Smooth muscle cell (in vitro differentiated cells): ENCODE data around the gene ARHGAP30. TPM values are rescaled to one million over a fixed set of nuclear protein-coding genes. Genes with fewer than 3 reads are reported as not detected.
"Not testable (repeated sequence)": the region's sequence is repeated elsewhere in the genome, so short reads cannot be mapped to it uniquely, and the experiment has no call there.

Experiments
- DNase-seq: peaks from one replicate; lab custom pipeline; 2025; ENCODE audit not compliant: unreplicated experiment; lab: John Stamatoyannopoulos, UW
- H2AFZ ChIP-seq: fragments of 200-600 bp; sonication (generic); 2 replicates; pipeline ENCODE4 v1.6.0; 2016; ENCODE audit warnings: antibody characterized with exemption, low read depth, mild to moderate bottlenecking
- H3F3A ChIP-seq: fragments of 200-600 bp; sonication (generic); 2 replicates; pipeline ENCODE4 v1.6.0; 2017; ENCODE audit warnings: antibody characterized with exemption, low read depth
- H3K27ac ChIP-seq: fragments of 200-600 bp; sonication (generic); 2 replicates; pipeline ENCODE4 v1.5.1; 2016; ENCODE audit warnings: low read depth, mild to moderate bottlenecking
- H3K27me3 ChIP-seq: fragments of 200-600 bp; sonication (generic); 2 replicates; pipeline ENCODE4 v1.6.1; 2016; ENCODE audit warnings: low read depth, mild to moderate bottlenecking
- H3K36me3 ChIP-seq: fragments of 200-600 bp; sonication (generic); 2 replicates; pipeline ENCODE4 v1.5.1; 2016; ENCODE audit warnings: low read depth
- H3K4me1 ChIP-seq: fragments of 200-600 bp; sonication (generic); 2 replicates; pipeline ENCODE4 v1.5.1; 2016; ENCODE audit warnings: low read depth
- H3K4me2 ChIP-seq: fragments of 200-600 bp; sonication (generic); 2 replicates; pipeline ENCODE4 v1.6.0; 2016; ENCODE audit warnings: mild to moderate bottlenecking
- H3K4me3 ChIP-seq: fragments of 200-600 bp; sonication (generic); 2 replicates; pipeline ENCODE4 v1.5.1; 2016; ENCODE audit warnings: mild to moderate bottlenecking
- H3K79me2 ChIP-seq: fragments of 200-600 bp; sonication (generic); 2 replicates; pipeline ENCODE4 v1.6.0; 2016; ENCODE audit warnings: low read depth, mild to moderate bottlenecking
- H3K9ac ChIP-seq: fragments of 200-600 bp; sonication (generic); 2 replicates; pipeline ENCODE4 v1.6.0; 2016; ENCODE audit warnings: low read depth
- H3K9me3 ChIP-seq: fragments of 200-600 bp; sonication (generic); replicated peaks from 2 replicates; pipeline ENCODE4 v1.5.1; 2016; ENCODE audit warnings: low read depth
- H4K20me1 ChIP-seq: fragments of 200-600 bp; sonication (generic); 2 replicates; pipeline ENCODE4 v1.6.0; 2016; ENCODE audit warnings: low read depth
- WGBS: methylation state at CpG from one replicate; pipeline ENCODE4 v1.1.7; 2016; ENCODE audit warnings: low lambda C conversion rate; 5-methylcytosine and 5-hydroxymethylcytosine counted together
- polyA plus RNA-seq: library from polyadenylated mRNA; unstranded; fragments of >200 nt; fragmentation: Nextera tagmentation; extraction: Ambion mirVana; gene quantifications from 2 replicates; pipeline ENCODE4 v1.2.1, GENCODE V29; 2016
- total RNA-seq: library from RNA; depleted of rRNA; stranded (reverse); fragments of >200 nt; gene quantifications from 2 replicates; pipeline ENCODE4 v1.2.3, GENCODE V29; 2014
- TF ChIP-seq, protein P1 (sequence below): fragments of 200-600 bp; sonication (generic); IDR thresholded peaks from 2 replicates; pipeline ENCODE4 v1.5.1; 2017; ENCODE audit warnings: borderline replicate concordance, mild to moderate bottlenecking, antibody characterized with exemption; ENCODE audit not compliant: insufficient read depth, poor library complexity, severe bottlenecking

Gene ARHGAP30
- total and polyA plus RNA-seq, 2 experiments from 2014 or later, result 0.13 to 1.2 TPM

- Histone ChIP-seq H3K4me3 (peak overlapping the region; percentile 85), H3K27ac (peak overlapping the region; percentile 74), H3K9me3 (no peaks in the 10 kb centered on the region), H3K36me3 (no peaks in the 10 kb centered on the region), H3K27me3 (no peaks in the 10 kb centered on the region), H4K20me1 (peaks cover 7% of the 10 kb centered on the region), H3K9ac (peak overlapping the region; percentile 71), H3K79me2 (peaks cover 32% of the 10 kb centered on the region), H3K4me1 (peaks cover 11% of the 10 kb centered on the region), H2AFZ (peak overlapping the region; percentile 92), H3K4me2 (peak overlapping the region; percentile 89), H3F3A (no peaks in the 10 kb centered on the region)
- WGBS, result 12% methylated on average over 10 of the region's 10 CpGs
- TF ChIP-seq, protein P1, sequence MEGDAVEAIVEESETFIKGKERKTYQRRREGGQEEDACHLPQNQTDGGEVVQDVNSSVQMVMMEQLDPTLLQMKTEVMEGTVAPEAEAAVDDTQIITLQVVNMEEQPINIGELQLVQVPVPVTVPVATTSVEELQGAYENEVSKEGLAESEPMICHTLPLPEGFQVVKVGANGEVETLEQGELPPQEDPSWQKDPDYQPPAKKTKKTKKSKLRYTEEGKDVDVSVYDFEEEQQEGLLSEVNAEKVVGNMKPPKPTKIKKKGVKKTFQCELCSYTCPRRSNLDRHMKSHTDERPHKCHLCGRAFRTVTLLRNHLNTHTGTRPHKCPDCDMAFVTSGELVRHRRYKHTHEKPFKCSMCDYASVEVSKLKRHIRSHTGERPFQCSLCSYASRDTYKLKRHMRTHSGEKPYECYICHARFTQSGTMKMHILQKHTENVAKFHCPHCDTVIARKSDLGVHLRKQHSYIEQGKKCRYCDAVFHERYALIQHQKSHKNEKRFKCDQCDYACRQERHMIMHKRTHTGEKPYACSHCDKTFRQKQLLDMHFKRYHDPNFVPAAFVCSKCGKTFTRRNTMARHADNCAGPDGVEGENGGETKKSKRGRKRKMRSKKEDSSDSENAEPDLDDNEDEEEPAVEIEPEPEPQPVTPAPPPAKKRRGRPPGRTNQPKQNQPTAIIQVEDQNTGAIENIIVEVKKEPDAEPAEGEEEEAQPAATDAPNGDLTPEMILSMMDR, result no peak
- no peak for DNase-seq
These were observed 49.8 kb downstream of the ARHGAP30 start for GRCh38 chr1:161019751-161020495.

GRCh38 chr1:161019111-161019660 lies 50.5 kb downstream of the ARHGAP30 start:
- DNase-seq, H3K9me3 ChIP-seq, H3K27me3 ChIP-seq, H3K36me3 ChIP-seq, H3F3A ChIP-seq, H3K9ac ChIP-seq, H4K20me1 ChIP-seq, H2AFZ ChIP-seq: not testable (repeated sequence)
- H3K4me2 ChIP-seq, result peak overlapping the region; percentile 89
- peak overlapping the region; percentile 29 for H3K27ac ChIP-seq
- H3K4me1 ChIP-seq, result peaks cover 11% of the 10 kb centered on the region
- 55% methylated on average over 15 of the region's 15 CpGs for WGBS
- H3K4me3 ChIP-seq, result peak overlapping the region; percentile 85
- H3K79me2 ChIP-seq, result peaks cover 33% of the 10 kb centered on the region

- Histone ChIP-seq H3K27me3 (no peaks in the 10 kb centered on the region), H3F3A (no peaks in the 10 kb centered on the region), H3K4me2 (peak overlapping the region; percentile 64), H3K9ac (no peak overlapping the region), H3K36me3 (no peaks in the 10 kb centered on the region), H3K4me3 (peak overlapping the region; percentile 85), H3K79me2 (peaks cover 33% of the 10 kb centered on the region), H2AFZ (no peak overlapping the region), H3K27ac (peak overlapping the region; percentile 29), H3K9me3 (no peaks in the 10 kb centered on the region), H4K20me1 (peaks cover 7% of the 10 kb centered on the region), H3K4me1 (peaks cover 11% of the 10 kb centered on the region)
- 85% methylated on average over 1 of the region's 1 CpG for WGBS
- DNase-seq, result no peak
- TF ChIP-seq, protein P1, result no peak
These were observed 51.1 kb downstream of the ARHGAP30 start for GRCh38 chr1:161018631-161018930.

DNA sequence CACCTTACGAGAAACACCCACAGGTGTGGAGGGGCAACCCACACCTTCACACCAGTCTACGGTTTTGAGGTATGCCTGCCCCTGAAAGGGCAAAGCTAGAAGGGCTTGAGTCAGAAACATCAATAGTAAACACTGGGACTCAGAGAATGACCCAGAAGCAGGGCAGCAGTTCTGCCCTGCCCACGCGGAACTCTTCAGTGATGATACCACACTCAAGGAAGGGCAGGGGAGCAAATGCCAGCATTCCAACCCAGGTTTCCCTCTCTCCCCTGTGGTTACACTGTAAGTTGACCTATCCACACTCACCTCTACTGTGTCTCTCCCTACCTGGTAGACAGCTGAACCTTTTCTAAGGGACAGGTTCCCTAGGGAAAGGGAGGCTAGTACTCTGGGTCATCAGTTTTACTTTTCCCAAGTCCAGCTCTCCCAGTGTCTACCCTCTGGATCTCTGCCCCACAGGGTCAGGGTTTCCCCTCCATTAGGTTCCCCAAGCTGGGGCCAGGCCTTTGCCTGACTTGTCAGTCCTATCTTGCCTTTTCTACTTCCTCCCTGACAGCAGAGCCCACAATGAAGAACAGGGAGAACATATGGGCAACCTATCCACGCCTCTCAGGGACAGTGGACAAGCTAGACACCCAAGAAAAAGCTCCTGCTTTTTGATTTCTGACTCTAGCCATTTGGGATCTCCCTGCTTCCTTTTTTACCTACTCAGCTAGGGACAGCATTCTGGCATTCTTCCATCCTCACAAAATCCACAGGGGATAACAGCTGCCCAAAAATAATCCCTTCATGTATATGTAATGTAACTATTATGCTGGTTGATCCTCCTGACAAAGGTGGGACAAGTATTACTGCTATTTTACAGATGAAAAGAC lies 51.7 kb downstream of the ARHGAP30 start:
- Histone ChIP-seq H3K9ac (no peak overlapping the region), H3F3A (no peaks in the 10 kb centered on the region), H3K9me3 (no peaks in the 10 kb centered on the region), H3K27ac (peak overlapping the region; percentile 71), H3K4me1 (peaks cover 16% of the 10 kb centered on the region), H3K4me3 (peak overlapping the region; percentile 85), H3K36me3 (no peaks in the 10 kb centered on the region), H3K79me2 (peaks cover 35% of the 10 kb centered on the region), H2AFZ (no peak overlapping the region), H3K27me3 (no peaks in the 10 kb centered on the region), H4K20me1 (peaks cover 7% of the 10 kb centered on the region), H3K4me2 (peak overlapping the region; percentile 64)
- WGBS, result 75% methylated on average over 5 of the region's 5 CpGs
- no peak for DNase-seq
- TF ChIP-seq, protein P1, result no peak

DNA sequence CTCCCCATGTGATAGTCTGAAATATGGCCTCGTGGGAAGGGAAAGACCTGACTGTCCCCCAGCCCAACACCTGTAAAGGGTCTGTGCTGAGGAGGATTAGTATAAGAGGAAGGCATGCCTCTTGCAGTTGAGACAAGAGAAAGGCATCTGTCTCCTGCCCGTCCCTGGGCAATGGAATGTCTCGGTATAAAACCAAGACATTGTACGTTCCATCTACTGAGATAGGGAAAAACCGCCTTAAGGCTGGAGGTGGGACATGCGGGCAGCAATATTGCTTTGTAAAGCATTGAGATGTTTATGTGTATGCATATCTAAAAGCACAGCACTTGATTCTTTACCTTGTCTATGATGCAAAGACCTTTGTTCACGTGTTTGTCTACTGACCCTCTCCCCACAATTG lies 52.5 kb downstream of the ARHGAP30 start:
- not testable (repeated sequence) for DNase-seq, H4K20me1 ChIP-seq, H3K9ac ChIP-seq, H2AFZ ChIP-seq, H3K27me3 ChIP-seq, H3K4me3 ChIP-seq, H3K9me3 ChIP-seq, H3F3A ChIP-seq, H3K36me3 ChIP-seq
- H3K4me2 ChIP-seq, result peak overlapping the region; percentile 64
- H3K4me1 ChIP-seq, result peaks cover 21% of the 10 kb centered on the region
- H3K79me2 ChIP-seq, result peaks cover 43% of the 10 kb centered on the region
- H3K27ac ChIP-seq, result peak overlapping the region; percentile 71
- WGBS, result 54% methylated on average over 7 of the region's 7 CpGs
